Hepatocyte (in vitro differentiated cells): ENCODE measurements around the gene FNDC3B.

Experiments used
- EZH2phosphoT487 ChIP-seq: fragments of 200-600 bp; sonication (generic); IDR thresholded peaks from one replicate; pipeline ENCODE4 v1.6.1; 2018; ENCODE audit warnings: antibody characterized with exemption, mild to moderate bottlenecking, low read depth, moderate library complexity; ENCODE audit not compliant: unreplicated experiment, severe bottlenecking
- TF ChIP-seq, protein P1 (sequence below): fragments of 200-600 bp; sonication (generic); IDR thresholded peaks from 2 replicates; pipeline ENCODE4 v1.5.1; 2016; ENCODE audit warnings: antibody characterized with exemption, mild to moderate bottlenecking; ENCODE audit not compliant: poor library complexity

DNA sequence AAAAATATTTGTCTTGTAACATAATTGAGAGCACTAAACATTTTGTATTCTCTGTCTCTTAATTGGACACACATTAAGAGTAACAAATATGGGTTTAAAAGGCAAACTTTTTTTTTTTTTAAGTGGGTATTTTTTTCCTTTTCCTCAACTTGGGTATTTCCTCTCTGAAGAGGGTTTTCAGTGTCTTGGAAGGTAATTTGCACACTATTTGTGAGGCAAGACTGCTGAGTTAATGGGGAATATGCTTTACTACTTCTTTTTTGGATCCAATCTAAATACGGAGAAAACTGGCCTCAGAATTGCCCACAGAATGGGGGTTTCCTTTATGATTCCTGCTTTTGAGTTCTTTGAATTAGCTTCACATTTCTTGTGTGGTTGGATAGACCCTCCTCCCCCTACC lies 105.2 kb downstream of the FNDC3B start:
- TF ChIP-seq, protein P1, sequence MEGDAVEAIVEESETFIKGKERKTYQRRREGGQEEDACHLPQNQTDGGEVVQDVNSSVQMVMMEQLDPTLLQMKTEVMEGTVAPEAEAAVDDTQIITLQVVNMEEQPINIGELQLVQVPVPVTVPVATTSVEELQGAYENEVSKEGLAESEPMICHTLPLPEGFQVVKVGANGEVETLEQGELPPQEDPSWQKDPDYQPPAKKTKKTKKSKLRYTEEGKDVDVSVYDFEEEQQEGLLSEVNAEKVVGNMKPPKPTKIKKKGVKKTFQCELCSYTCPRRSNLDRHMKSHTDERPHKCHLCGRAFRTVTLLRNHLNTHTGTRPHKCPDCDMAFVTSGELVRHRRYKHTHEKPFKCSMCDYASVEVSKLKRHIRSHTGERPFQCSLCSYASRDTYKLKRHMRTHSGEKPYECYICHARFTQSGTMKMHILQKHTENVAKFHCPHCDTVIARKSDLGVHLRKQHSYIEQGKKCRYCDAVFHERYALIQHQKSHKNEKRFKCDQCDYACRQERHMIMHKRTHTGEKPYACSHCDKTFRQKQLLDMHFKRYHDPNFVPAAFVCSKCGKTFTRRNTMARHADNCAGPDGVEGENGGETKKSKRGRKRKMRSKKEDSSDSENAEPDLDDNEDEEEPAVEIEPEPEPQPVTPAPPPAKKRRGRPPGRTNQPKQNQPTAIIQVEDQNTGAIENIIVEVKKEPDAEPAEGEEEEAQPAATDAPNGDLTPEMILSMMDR = no peak
- TF ChIP-seq EZH2phosphoT487 = no peak
